ENCODE measurements around the gene CARD9. TPM values are rescaled to one million over a fixed set of nuclear protein-coding genes. Genes with fewer than 3 reads are reported as not detected.
"Not testable (repeated sequence)": the region's sequence is repeated elsewhere in the genome, so short reads cannot be mapped to it uniquely, and the experiment has no call there.

The CARD9 gene, protein sequence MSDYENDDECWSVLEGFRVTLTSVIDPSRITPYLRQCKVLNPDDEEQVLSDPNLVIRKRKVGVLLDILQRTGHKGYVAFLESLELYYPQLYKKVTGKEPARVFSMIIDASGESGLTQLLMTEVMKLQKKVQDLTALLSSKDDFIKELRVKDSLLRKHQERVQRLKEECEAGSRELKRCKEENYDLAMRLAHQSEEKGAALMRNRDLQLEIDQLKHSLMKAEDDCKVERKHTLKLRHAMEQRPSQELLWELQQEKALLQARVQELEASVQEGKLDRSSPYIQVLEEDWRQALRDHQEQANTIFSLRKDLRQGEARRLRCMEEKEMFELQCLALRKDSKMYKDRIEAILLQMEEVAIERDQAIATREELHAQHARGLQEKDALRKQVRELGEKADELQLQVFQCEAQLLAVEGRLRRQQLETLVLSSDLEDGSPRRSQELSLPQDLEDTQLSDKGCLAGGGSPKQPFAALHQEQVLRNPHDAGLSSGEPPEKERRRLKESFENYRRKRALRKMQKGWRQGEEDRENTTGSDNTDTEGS
- 0.59 and 1.1 TPM in 2 replicates for total RNA-seq

DNA sequence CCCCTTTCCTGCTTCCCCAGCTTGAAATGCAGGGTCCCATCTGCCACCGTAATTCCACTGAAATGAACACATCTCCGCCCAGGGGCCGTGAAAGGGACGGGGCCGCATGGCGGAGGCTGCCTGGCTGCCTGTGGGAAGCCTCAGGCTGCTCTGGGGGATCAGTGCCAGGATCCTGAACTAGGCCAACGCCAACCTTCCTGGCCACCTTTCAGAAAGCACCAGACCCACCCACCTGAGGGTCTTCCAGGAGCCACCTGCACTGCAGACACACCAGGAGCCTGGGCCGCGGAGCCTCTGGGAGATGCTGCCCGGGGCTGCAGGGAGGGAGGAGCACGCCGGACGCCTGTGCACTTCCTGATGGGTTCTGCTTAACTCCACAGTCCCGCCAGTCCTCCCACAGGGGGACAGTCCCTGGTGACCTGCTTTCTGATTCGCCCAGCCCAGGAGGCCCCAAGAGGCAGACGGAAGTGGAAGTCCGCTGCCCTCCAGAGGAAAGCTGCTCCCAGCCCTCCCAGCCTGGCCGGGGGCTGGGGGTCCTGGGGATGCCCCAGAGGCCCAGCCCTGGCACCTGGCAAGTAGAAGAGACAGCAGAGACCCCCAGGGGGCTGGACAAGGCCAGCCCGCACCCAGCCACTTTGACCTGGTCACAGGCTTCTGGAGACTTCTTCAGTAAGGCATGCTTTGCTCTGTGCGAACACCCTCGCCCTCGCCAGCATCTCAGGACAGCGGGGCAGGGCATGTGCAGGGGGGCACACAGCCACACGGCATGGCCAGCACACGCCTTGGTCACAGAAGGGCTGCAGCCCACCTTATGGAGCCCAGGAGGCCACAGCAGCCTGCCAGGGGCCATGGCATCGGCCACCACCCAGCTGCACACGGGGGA lies at the start of gene CARD9:
Gene CARD9, minus strand, starts transcription at position 370 of the 883 bp plus-strand sequence. CDS start 1,591 bp downstream, outside the sequence.
- no peak for DNase-seq (ENCODE audit: low read depth, low spot score)

DNA sequence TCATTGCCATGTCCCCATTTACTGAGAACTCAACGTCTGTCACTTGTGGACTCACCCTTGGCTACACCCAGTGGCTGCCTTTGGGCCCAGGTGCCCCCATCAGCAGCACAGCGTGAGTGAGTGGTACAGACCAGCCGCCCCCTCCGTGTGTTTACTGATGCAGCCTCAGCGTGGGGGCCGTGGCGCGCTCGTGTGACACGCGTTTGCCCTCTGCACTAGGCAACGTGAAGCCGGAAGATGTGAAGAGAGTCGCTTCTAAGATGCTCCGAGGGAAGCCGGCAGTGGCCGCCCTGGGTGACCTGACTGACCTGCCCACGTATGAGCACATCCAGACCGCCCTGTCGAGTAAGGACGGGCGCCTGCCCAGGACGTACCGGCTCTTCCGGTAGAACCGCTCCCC lies 49.4 kb upstream of the CARD9 start:
- DNase-seq (ENCODE audit: low read depth, low spot score) = no peak

DNA sequence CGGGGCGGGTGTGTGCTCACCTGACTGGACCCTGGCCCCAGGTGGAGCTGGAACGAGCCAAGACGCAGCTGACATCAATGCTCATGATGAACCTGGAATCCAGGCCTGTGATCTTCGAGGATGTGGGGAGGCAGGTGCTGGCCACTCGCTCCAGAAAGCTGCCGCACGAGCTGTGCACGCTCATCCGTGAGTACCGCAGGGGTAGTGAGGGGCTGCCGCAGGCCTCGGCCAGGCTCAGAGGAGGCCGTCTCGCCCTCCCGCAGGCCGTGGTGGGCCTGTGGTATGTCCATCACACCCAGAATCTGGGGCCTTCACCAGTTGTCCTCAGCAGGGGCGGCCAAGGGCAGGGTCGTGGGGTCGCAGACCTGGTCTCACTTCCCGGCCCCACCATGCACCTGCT lies 48.3 kb upstream of the CARD9 start:
- no peak for DNase-seq (ENCODE audit: low read depth, low spot score)

DNA sequence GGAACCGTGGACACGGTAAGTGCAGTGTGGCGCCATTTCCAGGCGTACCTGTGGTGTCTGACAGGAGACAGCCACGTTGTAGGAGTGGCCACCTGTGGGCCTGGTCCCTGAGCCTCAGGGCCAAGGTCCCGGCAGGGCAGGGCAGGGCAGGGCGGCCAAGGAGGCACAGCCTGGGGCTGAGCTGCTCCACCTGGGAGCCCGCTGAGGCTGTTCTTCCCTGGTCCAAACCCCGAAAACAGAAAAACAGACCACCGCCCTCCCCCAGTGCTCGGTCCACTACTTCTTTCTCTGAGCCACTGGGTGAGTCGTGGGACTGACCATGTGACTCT lies 45.6 kb upstream of the CARD9 start:
- no peak for DNase-seq (ENCODE audit: low read depth, low spot score)

DNA sequence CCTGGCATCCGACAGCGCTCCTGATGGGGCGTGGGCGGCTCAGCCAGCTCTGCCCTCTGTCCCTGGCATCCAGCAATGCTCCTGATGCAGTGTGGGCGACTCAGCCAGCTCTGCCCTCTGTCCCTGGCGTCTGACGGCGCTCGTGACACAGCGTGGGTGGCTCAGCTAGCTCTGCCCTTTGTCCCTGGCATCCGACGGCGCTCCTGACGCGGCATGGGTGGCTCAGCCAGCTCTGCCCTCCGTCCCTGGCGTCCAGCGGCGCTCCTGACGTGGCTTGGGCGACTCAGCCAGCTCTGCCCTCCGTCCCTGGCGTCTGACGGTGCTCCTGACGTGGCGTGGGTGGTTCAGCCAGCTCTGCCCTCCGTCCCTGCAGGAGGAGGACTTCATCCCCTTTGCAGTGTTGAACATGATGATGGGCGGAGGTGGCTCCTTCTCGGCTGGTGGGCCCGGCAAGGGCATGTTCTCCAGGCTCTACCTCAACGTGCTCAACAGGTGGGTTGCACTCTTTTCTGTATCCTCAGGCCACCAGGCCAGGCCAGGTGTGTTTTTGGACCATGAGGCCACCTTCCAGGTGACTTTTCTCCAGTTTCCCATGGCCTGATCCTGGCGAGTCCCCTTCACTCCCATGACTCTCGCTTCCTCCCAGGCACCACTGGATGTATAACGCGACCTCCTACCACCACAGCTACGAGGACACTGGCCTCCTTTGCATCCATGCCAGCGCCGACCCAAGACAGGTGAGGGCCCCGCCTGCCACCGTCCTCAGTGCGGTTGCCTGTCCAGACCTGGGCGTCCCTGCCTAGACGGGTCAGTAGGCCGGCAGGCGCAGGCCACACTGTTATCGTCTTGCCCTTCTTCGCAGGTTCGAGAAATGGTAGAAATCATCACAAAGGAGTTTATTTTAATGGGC lies 45.0 kb upstream of the CARD9 start:
- no peak for DNase-seq (ENCODE audit: low read depth, low spot score)

DNA sequence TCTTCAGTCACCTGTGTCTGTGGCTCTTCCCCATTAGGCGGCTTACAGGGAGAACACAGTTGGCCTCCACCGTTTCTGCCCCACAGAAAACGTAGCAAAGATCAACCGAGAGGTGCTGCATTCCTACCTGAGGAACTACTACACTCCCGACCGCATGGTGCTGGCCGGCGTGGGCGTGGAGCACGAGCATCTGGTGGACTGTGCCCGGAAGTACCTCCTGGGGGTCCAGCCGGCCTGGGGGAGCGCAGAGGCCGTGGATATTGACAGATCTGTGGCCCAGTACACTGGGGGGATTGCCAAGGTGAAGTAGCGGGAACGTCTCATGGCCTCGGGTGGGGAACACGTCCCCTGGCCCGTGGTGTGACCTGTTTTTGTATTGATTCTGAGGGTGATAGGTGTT lies 43.4 kb upstream of the CARD9 start:
- no peak for DNase-seq (ENCODE audit: low read depth, low spot score)

DNA sequence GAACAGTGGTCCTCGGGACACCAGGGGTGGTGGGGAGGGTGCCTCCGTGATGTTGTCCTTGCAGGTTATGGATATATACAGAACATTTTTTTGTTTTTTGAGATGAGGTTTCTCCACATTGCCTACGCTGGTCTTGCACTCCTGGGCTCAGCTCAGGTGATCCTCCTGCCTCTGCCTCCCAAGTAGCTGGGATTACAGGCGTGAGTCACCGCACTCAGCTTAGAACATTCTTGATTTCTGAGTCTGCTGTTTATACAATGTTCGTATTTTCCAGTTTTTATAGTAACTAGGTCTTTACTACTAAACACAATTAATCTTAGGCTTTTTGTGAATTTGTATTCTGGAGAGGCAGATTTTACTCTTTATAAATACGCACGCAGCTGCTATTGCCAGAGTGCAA lies 43.0 kb upstream of the CARD9 start:
- DNase-seq (ENCODE audit: low read depth, low spot score) = no peak

DNA sequence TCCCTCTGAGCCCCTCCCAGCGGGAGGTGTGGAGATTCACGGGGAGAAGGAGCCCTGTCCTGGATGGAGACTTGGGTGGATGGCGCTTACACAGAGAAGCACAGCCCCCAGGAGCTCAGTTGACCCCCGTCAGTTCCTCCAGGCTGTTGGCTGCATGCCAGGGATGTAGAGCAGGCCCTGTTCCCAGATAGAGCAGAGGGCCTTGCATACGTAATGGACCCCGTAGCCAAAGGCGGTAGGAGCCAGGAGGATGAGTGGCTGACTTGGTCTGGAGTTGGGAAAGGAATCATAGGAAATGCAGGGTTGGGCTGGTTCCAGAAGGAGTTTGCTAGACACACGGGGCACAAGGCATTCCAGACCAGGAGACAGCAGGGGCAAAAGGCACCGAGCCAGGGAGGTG lies 39.5 kb upstream of the CARD9 start:
- DNase-seq (ENCODE audit: low read depth, low spot score) = no peak

DNA sequence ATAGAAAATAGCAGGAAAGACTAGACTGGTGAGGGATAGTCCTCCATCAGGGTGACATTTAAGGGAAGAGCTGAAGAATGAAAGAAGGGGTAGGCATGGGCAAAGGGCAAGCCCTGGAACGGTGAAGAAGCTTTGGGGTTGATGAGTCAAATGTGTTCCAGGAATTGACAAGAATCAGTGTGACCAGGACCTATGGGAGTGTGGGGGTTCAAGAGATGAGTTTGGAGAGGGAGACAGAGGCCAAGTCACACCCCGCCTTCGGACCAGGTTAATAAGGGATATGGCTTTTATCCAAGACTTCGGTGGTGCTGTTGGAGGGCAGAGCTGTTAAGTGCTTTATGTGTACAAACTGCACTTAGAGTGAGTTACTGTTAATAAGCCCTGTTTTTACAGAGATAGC lies 37.9 kb upstream of the CARD9 start:
- no peak for DNase-seq (ENCODE audit: low read depth, low spot score)

DNA sequence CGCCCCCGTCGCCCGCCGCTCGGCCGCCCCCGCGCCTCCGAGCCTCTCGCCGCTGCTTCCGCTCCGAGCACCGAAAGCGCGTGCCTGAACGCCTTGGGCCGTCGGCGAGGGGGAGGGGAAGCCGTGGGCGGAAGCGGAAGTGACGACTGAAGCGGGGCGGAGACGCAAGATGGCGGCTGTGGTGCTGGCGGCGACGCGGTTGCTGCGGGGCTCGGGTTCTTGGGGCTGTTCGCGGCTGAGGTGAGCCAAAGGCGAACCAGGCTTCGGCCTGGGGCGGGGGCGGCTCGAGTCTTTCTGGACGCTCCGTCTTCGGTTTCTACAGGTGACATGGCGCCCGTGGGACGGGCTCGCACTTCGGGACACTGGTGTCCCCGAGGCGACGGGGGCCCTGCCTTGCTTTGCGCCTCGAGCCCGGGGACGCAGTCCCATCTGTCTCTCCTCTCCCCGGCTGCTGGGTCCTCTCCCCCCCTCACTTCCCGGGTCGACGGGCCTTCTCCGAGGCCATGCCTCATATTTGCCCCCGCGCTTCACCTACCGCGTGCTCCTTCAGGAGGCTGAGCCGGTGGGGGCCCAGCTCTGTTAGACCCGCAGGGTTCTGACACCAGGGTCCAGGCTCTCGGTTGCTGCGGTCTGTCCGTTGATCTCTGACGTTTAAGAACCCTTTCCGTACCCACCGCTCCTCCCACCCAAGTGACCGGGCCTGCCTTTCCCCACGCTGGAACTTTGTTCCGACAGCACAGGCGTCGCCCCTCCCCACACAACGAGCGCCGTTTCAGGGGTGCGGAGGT lies 37.2 kb upstream of the CARD9 start, which contains the start of the genes ENTR1 and PMPCA:
Gene ENTR1, minus strand, starts transcription at position 115 of the 788 bp plus-strand sequence. CDS start 217 bp downstream, outside the sequence.
Gene PMPCA, plus strand, starts transcription at position 159 of the 788 bp plus-strand sequence. Its CDS starts 11 bp downstream, at position 170.
- DNase-seq (ENCODE audit: low read depth, low spot score) = peak; percentile 57

DNA sequence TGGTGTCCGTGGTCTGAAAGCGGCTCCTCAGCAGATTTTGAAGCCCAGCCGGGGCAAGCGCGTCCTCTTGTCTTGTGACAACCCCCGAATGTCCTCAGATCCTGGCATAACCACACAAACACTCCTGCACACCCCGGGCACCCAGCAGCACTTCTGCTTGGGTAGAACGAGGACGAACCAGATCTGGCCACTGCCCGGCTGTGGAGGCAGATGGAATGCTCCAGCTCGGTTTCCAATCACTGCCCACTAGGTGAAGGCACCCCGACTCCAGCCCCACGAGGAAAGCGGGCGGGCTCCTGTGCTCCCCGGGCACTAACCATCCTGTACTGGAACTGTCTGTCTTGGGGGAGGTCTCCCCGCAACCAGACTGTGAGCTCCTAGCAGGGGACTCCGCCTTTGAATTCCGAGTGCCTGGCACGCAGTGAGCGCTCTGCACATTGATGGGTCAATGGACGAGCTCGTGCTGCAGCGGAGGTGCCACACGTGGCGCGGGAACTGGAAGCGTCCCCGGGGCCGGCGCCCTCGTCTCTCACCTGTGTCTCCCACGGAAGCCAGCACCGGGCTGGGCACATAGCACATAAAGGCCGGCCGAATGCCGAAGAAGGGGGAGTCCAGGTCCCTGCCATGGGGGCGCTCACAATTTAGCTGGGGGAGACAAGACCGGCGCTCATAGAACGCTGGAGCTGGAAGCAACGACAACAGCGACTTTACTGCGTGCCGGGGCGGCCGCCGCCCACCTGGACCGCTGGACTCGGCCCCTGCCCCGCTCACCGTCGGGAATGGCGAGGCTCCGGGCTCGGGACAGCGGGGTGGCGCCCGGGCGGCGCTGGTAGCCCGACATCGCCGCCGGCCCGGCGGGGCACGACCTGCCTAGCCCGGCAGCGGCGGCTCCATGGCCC lies 36.3 kb upstream of the CARD9 start:
- no peak for DNase-seq (ENCODE audit: low read depth, low spot score)

DNA sequence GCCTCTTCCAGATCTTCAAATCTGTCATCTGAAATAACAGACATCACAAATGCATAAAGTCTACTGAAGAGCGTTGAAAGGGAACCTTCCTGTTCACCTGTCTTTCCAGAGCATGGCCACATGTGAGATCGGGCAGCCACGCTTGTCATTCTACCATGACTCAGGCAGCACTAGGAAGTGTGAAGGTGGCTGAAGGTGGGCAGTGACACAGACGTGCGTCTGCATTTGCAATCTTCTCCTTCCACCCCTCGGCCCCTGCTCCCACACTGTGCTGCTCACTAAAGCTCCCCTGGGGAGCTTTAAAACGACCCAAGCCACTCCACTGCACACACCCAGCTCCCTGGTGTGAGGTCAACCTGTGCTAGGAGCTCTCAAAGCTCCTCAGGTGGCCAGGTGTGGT lies 34.4 kb upstream of the CARD9 start:
- no peak for DNase-seq (ENCODE audit: low read depth, low spot score)

DNA sequence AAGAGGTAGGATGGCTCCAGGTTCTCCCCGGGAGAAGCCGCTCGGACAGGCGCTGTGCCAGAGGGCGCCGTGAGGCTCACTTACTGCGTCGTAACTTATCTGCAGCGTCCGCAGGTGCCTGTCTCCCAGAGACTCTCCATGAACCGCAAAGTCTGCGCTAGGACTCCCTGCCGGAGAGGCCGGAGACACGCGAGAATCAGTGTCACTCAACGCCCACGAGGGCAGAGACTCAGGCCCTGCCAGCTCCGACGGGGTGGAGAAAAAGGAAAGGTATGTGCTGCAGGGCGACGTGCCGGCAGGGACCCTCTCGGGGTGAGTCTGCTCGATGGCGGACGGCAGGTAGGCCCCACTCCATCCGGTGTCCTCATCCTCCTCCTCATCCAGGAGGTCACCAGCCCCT lies 33.6 kb upstream of the CARD9 start:
- not testable (repeated sequence) for DNase-seq (ENCODE audit: low read depth, low spot score)

DNA sequence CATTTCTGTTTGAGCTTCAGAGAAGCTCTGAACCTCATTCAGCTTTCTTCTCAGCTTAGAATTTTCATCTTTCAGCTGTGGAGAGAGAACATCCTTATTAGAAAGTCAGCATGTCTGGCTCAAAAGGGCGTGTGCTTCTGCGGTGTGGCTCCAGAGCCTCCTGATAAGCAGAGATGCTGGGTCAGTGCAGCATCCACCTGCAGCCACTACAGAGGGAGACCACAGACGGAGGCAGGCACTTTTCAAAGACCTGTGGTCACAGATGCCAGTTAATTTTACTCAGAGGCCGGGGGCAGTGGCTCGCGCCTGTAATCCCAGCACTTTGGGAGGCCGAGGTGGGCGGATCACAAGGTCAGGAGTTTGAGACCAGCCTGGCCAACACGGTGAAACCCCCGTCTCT lies 32.4 kb upstream of the CARD9 start:
- DNase-seq (ENCODE audit: low read depth, low spot score) = not testable (repeated sequence)

DNA sequence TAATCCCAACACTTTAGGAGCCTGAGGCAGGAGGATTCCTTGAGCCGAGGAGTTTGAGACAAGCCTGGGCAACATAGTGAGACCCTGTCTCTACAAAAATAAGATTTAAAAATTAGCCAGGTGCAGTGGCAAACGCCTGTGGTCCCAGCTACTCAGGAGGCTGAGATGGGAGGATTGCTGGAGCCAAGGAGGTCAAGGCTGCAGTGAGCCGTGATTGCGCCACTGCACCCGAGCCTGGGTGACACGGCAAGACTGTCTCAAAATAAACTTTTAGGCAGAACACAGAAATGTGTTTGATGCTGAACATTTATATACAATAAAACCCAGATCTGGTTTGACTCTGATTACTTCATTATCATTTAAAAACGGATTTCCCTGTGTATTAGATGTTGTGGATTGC lies 32.0 kb upstream of the CARD9 start:
- no peak for DNase-seq (ENCODE audit: low read depth, low spot score)

DNA sequence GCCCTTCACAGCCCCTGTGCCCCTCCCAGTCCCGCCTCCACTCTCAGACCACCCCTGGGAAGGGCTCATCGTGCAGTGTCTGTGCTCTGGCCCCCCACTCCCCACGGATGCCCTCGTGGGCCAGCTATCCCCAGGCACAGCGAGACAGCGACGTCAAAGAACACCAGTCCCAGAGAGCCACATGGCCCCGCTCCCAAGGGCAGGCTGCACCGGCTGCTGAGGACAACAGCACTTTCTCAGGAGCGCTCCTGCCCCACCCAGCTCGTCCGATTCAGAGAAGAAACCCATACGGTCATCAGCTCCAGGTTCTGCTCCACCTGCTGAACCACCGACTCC lies 31.3 kb upstream of the CARD9 start:
- no peak for DNase-seq (ENCODE audit: low read depth, low spot score)

DNA sequence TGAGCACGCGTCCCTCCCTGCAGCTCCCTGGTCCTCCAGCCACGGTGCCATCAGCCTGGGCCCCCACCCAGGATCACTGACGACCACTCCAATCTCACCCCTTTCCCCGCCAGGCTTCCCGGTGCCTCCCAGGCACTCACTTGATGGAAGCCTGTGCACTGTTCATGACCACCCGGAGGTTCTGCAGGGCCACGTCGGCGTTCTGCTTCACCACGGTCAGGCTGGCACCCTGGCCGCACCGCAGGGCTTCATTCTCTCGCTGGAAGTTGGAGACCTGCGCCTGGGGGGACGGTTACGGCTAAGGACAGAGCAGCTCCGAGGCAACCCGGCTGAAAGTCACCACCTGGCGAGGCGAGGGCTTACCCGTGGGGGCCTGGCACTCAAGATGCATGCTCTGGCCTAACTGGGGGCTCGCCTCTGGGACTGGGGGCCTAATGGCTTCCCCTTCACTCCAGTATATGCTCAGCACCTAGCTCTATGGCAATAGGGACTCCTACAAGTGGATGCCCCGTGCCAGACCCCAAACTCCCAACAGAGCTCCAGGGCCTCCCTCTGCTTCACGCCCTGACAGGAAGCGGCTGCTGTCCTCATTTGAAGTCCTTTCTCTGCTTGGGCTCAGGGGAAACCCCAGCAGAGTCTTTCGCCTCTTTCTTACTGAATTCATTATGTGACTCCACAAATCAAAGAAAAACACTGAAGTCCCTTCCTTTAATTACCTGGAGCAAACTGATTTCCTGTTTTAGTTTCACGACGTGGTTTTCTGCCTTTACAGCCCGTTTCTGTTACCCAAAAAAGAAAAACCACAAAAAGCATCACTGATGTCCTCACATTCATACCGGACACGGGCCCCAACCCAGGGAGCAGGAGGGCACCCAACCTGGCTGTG lies 30.7 kb upstream of the CARD9 start:
- no peak for DNase-seq (ENCODE audit: low read depth, low spot score)

DNA sequence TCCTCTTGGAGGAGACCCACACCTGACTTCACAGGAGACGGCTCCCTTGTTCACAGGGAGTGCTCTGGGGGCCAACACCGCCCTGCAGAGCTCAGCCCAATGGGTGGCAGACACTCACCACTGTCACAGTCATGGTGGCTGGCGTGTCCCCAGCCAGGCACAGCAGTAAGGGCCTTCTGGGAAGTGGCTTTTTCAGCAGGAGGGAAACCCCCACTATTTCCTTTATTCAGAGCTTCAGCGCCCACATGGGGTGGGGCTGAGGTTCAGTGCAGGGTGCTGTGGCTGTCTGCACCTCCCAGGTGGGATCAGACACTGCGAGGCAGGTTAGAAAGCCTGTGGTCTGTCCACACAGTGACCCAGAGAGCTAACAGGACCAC lies 30.1 kb upstream of the CARD9 start:
- no peak for DNase-seq (ENCODE audit: low read depth, low spot score)
